Ishikawa (cell line): ENCODE results near the gene TCF20.

ENCODE experiments used
- CEBPB ChIP-seq: IDR thresholded peaks from 2 replicates; pipeline ENCODE4 v1.6.1; 2012
- EP300 ChIP-seq: IDR thresholded peaks from 2 replicates; pipeline ENCODE4 v1.6.1; 2012; ENCODE audit warnings: borderline replicate concordance
- FOXM1 ChIP-seq: IDR thresholded peaks from 2 replicates; pipeline ENCODE4 v1.6.1; 2012; ENCODE audit warnings: low read depth, borderline replicate concordance
- NFIC ChIP-seq: IDR thresholded peaks from 2 replicates; pipeline ENCODE4 v1.6.1; 2012
- RAD21 ChIP-seq: IDR thresholded peaks from 2 replicates; pipeline ENCODE4 v1.6.1; 2012; ENCODE audit warnings: low read depth
- TAF1 ChIP-seq: IDR thresholded peaks from 2 replicates; pipeline ENCODE4 v1.6.1; 2012; ENCODE audit warnings: low read depth, mild to moderate bottlenecking
- TCF12 ChIP-seq: IDR thresholded peaks from 2 replicates; pipeline ENCODE4 v1.6.1; 2012; ENCODE audit warnings: low read depth
- YY1 ChIP-seq: IDR thresholded peaks from 2 replicates; pipeline ENCODE4 v1.6.1; 2012; ENCODE audit warnings: low read depth
- ZBTB7A ChIP-seq: IDR thresholded peaks from 2 replicates; pipeline ENCODE4 v1.6.1; 2012; ENCODE audit warnings: low read depth
- TF ChIP-seq, protein P1 (sequence below): IDR thresholded peaks from 2 replicates; pipeline ENCODE4 v1.6.1; 2012; ENCODE audit warnings: low read depth, mild to moderate bottlenecking
- TF ChIP-seq, protein P2 (sequence below): IDR thresholded peaks from 2 replicates; pipeline ENCODE4 v1.6.1; 2012

DNA sequence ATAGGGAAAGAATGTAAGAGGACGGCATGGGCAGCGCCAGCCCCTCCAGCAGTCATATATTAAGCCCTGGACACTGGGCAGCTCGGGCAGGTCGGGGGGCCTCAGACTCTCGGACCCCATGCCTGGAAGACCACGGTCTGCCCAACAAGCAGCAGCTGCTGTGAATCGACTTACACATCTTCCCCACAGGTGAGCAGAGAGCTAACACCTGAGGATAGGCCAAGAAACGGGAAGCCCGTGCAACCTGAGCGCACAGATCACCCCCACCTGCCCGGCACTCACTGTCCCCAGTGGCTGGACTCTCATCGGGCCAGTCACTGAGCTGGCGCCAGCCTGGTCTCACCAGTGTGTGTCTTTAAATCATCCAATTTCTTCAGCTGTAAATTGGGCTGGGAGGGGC is 4.7 kb upstream of the TCF20 start:
- TF ChIP-seq, protein P1, sequence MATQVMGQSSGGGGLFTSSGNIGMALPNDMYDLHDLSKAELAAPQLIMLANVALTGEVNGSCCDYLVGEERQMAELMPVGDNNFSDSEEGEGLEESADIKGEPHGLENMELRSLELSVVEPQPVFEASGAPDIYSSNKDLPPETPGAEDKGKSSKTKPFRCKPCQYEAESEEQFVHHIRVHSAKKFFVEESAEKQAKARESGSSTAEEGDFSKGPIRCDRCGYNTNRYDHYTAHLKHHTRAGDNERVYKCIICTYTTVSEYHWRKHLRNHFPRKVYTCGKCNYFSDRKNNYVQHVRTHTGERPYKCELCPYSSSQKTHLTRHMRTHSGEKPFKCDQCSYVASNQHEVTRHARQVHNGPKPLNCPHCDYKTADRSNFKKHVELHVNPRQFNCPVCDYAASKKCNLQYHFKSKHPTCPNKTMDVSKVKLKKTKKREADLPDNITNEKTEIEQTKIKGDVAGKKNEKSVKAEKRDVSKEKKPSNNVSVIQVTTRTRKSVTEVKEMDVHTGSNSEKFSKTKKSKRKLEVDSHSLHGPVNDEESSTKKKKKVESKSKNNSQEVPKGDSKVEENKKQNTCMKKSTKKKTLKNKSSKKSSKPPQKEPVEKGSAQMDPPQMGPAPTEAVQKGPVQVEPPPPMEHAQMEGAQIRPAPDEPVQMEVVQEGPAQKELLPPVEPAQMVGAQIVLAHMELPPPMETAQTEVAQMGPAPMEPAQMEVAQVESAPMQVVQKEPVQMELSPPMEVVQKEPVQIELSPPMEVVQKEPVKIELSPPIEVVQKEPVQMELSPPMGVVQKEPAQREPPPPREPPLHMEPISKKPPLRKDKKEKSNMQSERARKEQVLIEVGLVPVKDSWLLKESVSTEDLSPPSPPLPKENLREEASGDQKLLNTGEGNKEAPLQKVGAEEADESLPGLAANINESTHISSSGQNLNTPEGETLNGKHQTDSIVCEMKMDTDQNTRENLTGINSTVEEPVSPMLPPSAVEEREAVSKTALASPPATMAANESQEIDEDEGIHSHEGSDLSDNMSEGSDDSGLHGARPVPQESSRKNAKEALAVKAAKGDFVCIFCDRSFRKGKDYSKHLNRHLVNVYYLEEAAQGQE, result no peak
- TF ChIP-seq YY1 (no peak), NFIC (no peak), CEBPB (no peak), TCF12 (no peak), RAD21 (no peak), ZBTB7A (no peak), EP300 (no peak), TAF1 (no peak), FOXM1 (no peak)
- TF ChIP-seq, protein P2, sequence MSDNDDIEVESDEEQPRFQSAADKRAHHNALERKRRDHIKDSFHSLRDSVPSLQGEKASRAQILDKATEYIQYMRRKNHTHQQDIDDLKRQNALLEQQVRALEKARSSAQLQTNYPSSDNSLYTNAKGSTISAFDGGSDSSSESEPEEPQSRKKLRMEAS, result no peak
